Measurements from ENCODE around the gene HIGD1C.

GRCh38 chr12:50927766-50928224 is 24.5 kb upstream of the HIGD1C start:
- TF ChIP-seq POLR2A (IDR thresholded peaks at IDR 0.05), result peak in 1 of 2 donors; percentile 51
- no peak for TF ChIP-seq CTCF (IDR thresholded peaks at IDR 0.05)

Measured in thyroid gland (tissue), 4 donors.